Keratinocyte (primary cell): ENCODE data around the gene TINAGL1. TPM values are rescaled to one million over a fixed set of nuclear protein-coding genes. Genes with fewer than 3 reads are reported as not detected.

ENCODE experiments used
- DNase-seq: peaks from one replicate; pipeline ENCODE4 v3.0.0-alpha.2; 2011; ENCODE audit warnings: low read depth, missing footprints, low spot score
- FAIRE-seq: peaks from 2 replicates; lab custom pipeline; 2011; peaks lifted over from hg19 to GRCh38; lab: Jason Lieb, UNC
- H2AFZ ChIP-seq: 2 replicates; pipeline ENCODE4 v1.6.0; 2012; ENCODE audit warnings: low read length, control low read depth, inconsistent platforms; ENCODE audit not compliant: control insufficient read depth
- H3K27ac ChIP-seq: 2 replicates; pipeline ENCODE4 v1.5.1; 2011; ENCODE audit warnings: low read length; ENCODE audit not compliant: control insufficient read depth, insufficient read depth
- H3K27me3 ChIP-seq: 3 replicates; pipeline ENCODE4 v1.6.0; 2011; ENCODE audit warnings: low read length; ENCODE audit not compliant: control insufficient read depth, insufficient read depth; ENCODE audit errors: extremely low read depth
- H3K36me3 ChIP-seq, 2 experiments: 2 replicates in 1 of 2; 3 replicates in 1 of 2; pipeline ENCODE4 v1.5.1; 2011; ENCODE audit warnings: low read length in 2 of 2, mild to moderate bottlenecking in 1 of 2; ENCODE audit not compliant: control insufficient read depth in 2 of 2, insufficient read depth in 2 of 2; ENCODE audit errors: extremely low read depth in 1 of 2
- H3K4me1 ChIP-seq: 3 replicates; pipeline ENCODE4 v1.5.1; 2011; ENCODE audit warnings: low read length; ENCODE audit not compliant: control insufficient read depth, insufficient read depth; ENCODE audit errors: extremely low read depth
- H3K4me2 ChIP-seq: 3 replicates; pipeline ENCODE4 v1.6.0; 2011; ENCODE audit warnings: low read depth, low read length; ENCODE audit not compliant: control insufficient read depth, insufficient read depth; ENCODE audit errors: extremely low read depth
- H3K4me3 ChIP-seq, 3 experiments: fragments of 200-600 bp in 1 of 3; sonication (generic) in 1 of 3; 2 replicates in 2 of 3; 3 replicates in 1 of 3; pipeline ENCODE4 v1.5.1; 2011 to 2016; ENCODE audit warnings: low read length in 3 of 3, mild to moderate bottlenecking in 3 of 3, control low read depth in 2 of 3, inconsistent platforms in 1 of 3, low read depth in 1 of 3, mixed read lengths in 1 of 3, mixed run types in 1 of 3, moderate library complexity in 1 of 3; ENCODE audit not compliant: control insufficient read depth in 2 of 3, insufficient read depth in 2 of 3; ENCODE audit errors: extremely low read depth in 1 of 3
- H3K79me2 ChIP-seq: 2 replicates; pipeline ENCODE4 v1.6.0; 2012; ENCODE audit warnings: low read length; ENCODE audit not compliant: control insufficient read depth, insufficient read depth
- H3K9ac ChIP-seq: 3 replicates; pipeline ENCODE4 v1.6.0; 2011; ENCODE audit warnings: low read length; ENCODE audit not compliant: control insufficient read depth, insufficient read depth; ENCODE audit errors: extremely low read depth
- H3K9me1 ChIP-seq: 3 replicates; pipeline ENCODE4 v1.6.0; 2011; ENCODE audit warnings: low read length; ENCODE audit not compliant: control insufficient read depth, insufficient read depth; ENCODE audit errors: extremely low read depth
- H3K9me3 ChIP-seq: 2 replicates; pipeline ENCODE4 v1.5.1; 2012; ENCODE audit warnings: low read depth, low read length; ENCODE audit not compliant: control insufficient read depth
- H4K20me1 ChIP-seq: 3 replicates; pipeline ENCODE4 v1.6.0; 2011; ENCODE audit warnings: low read length; ENCODE audit not compliant: control insufficient read depth, insufficient read depth; ENCODE audit errors: extremely low read depth
- EZH2 ChIP-seq: IDR thresholded peaks from one replicate; pipeline ENCODE4 v1.6.1; 2012; ENCODE audit warnings: inconsistent platforms, mild to moderate bottlenecking, low read length, moderate library complexity
- dilution Hi-C: fragments of 300-500 bp; cut with MboI; formaldehyde crosslinking; loops from one replicate; pipeline ENCODE4 v1.7.0; 2020; ENCODE audit warnings: low sequenced_read_pairs; ENCODE audit not compliant: extremely low pct_ligation_motif_present
- polyA plus RNA-seq, 5 experiments: library from polyadenylated mRNA; depleted of rRNA in 3 of 5; stranded (reverse) in 3 of 5; stranded (forward) in 1 of 5; unstranded in 1 of 5; fragments of >200 nt; gene quantifications; 1 replicate in 1 of 5; 2 replicates in 3 of 5; 3 replicates in 1 of 5; pipeline versions ENCODE4 v1.2.1 to v1.2.3, GENCODE V29; 2011 to 2012; ENCODE audit warnings: missing spikeins in 2 of 5, low read depth in 1 of 5, low replicate concordance in 1 of 5
- TF ChIP-seq, protein P1 (sequence below), 3 experiments: IDR thresholded peaks in 1 of 3; conservative IDR thresholded peaks in 1 of 3; optimal IDR thresholded peaks in 1 of 3; 2 replicates in 2 of 3; 3 replicates in 1 of 3; pipeline versions ENCODE3 to v1.5.1; 2011; ENCODE audit warnings: low read length in 3 of 3, mild to moderate bottlenecking in 3 of 3, moderate library complexity in 2 of 3, control low read depth in 1 of 3, inconsistent platforms in 1 of 3; ENCODE audit not compliant: insufficient read depth in 2 of 3; ENCODE audit errors: extremely low read depth in 1 of 3

The TINAGL1 gene
- polyA plus RNA-seq, 1 donor (not counting 4 experiments of a cell fraction or from before 2014, with no cell fraction given): 189 TPM

DNA sequence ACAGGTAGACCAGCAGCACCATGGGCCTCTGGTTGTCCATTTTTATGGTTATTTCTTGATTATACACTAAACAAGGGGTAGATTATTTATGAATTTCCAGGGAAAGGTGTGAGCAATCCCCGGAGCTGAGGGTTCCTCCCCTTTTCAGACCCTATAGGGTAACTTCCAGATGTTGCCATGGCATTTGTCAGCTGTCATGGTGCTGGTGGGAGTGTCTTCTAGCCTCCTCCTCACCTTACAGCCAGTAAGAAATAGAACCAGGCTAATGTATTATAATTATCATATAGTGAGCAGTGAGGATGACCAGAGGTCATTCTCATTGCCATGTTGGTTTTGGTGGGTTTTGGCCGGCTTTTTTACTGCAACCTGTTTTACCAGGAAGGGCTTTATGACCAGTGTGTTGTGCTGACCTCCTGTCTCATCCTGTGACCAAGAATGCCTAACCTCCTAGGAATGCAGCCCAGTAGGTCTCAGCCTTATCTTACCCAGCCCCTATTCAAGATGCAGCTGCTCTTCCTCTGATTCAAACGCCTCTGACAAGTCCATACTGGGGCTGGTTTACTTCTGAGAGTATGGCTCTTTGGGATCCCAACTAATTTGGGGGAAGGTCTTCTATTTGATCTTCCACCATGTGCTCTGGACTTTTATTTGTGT, 13.5 kb upstream of the TINAGL1 start:
- Histone ChIP-seq H3K27ac (peak overlapping the region; percentile 78), H3K27me3 (no peaks in the 10 kb centered on the region), H3K36me3 (no peaks in the 10 kb centered on the region), H4K20me1 (no peaks in the 10 kb centered on the region), H3K4me3 (peak overlapping the region in 2 of 3 experiments; percentile 40 to 56), H3K9ac (peak overlapping the region; percentile 47), H3K4me1 (peaks cover 28% of the 10 kb centered on the region), H3K79me2 (no peaks in the 10 kb centered on the region), H3K9me1 (no peaks in the 10 kb centered on the region), H3K9me3 (no peaks in the 10 kb centered on the region), H2AFZ (peak overlapping the region; percentile 46), H3K4me2 (peak overlapping the region; percentile 94)
- no peak for TF ChIP-seq EZH2
- TF ChIP-seq, protein P1, sequence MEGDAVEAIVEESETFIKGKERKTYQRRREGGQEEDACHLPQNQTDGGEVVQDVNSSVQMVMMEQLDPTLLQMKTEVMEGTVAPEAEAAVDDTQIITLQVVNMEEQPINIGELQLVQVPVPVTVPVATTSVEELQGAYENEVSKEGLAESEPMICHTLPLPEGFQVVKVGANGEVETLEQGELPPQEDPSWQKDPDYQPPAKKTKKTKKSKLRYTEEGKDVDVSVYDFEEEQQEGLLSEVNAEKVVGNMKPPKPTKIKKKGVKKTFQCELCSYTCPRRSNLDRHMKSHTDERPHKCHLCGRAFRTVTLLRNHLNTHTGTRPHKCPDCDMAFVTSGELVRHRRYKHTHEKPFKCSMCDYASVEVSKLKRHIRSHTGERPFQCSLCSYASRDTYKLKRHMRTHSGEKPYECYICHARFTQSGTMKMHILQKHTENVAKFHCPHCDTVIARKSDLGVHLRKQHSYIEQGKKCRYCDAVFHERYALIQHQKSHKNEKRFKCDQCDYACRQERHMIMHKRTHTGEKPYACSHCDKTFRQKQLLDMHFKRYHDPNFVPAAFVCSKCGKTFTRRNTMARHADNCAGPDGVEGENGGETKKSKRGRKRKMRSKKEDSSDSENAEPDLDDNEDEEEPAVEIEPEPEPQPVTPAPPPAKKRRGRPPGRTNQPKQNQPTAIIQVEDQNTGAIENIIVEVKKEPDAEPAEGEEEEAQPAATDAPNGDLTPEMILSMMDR (optimal IDR thresholded peaks at IDR 0.05 in 1 of 3, IDR thresholded peaks at IDR 0.05 in 1 of 3, conservative IDR thresholded peaks at IDR 0.05 in 1 of 3; ENCODE audit: extremely low read depth in 1 of 3, insufficient read depth in 2 of 3, low read length in 3 of 3): no peak
- peak; percentile 95 for FAIRE-seq
- dilution Hi-C loops: no loop called here
- DNase-seq: no peak

DNA sequence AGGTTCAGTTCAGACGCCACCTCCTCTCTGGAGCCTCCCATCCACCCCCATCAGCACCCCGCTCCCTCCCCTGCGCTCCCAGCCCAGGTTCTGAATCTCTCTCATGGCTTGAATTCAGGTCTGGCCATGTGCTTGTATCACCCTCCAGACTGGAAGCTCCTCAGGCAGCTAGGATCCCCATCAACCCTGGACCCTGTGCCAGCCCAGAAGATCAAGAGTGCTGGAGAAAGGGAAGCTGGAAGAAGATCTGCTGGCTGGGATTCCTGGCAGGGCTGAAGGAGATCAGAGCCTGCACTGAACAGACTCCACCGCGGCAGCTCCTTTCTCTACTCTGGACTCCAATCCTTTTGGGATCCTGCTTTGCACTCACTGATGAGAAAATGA, 11.7 kb upstream of the TINAGL1 start:
- no peak for TF ChIP-seq EZH2
- TF ChIP-seq, protein P1 (optimal IDR thresholded peaks at IDR 0.05 in 1 of 3, IDR thresholded peaks at IDR 0.05 in 1 of 3, conservative IDR thresholded peaks at IDR 0.05 in 1 of 3; ENCODE audit: extremely low read depth in 1 of 3, insufficient read depth in 2 of 3, low read length in 3 of 3): no peak

More for the DNA sequence above, 11.7 kb upstream of the TINAGL1 start:
- Histone ChIP-seq H3K9me1 (no peaks in the 10 kb centered on the region), H3K9me3 (no peaks in the 10 kb centered on the region), H2AFZ (peak overlapping the region; percentile 15), H3K4me3 (no peak overlapping the region), H4K20me1 (no peaks in the 10 kb centered on the region), H3K9ac (no peak overlapping the region), H3K79me2 (no peaks in the 10 kb centered on the region), H3K27ac (no peak overlapping the region), H3K4me1 (peaks cover 28% of the 10 kb centered on the region), H3K4me2 (no peak overlapping the region), H3K36me3 (no peaks in the 10 kb centered on the region), H3K27me3 (no peaks in the 10 kb centered on the region)
- dilution Hi-C loops: no loop called here
- FAIRE-seq: no peak
- no peak for DNase-seq
